Stimulated activated CD4-positive, alpha-beta T cell treated with anti-CD3 and anti-CD28 coated beads, Interleukin-2, amount 100 ng/mL, for 4 hours (primary cell): ENCODE measurements around the gene MKLN1.

Experiments
- DNase-seq: peaks from one replicate; pipeline ENCODE4 v3.0.0-alpha.2; 2020; ENCODE audit warnings: low read depth

The MKLN1 gene

GRCh38 chr7:131522325-131522930 is 194.8 kb downstream of the MKLN1 start:
- no peak for DNase-seq

GRCh38 chr7:131524115-131524514 is 196.4 kb downstream of the MKLN1 start:
- DNase-seq, result no peak

GRCh38 chr7:131524703-131525102 is 197.0 kb downstream of the MKLN1 start:
- DNase-seq, result no peak

- DNase-seq, result no peak
Measured at GRCh38 chr7:131525820-131526219, 198.1 kb downstream of the MKLN1 start.

GRCh38 chr7:131527456-131527855 is 199.8 kb downstream of the MKLN1 start:
- no peak for DNase-seq

- no peak for DNase-seq
Measured at GRCh38 chr7:131529179-131529578, 201.5 kb downstream of the MKLN1 start.

- DNase-seq, result no peak
Measured at GRCh38 chr7:131529617-131530016, 201.9 kb downstream of the MKLN1 start.

- no peak for DNase-seq
Measured at GRCh38 chr7:131530137-131530536, 202.5 kb downstream of the MKLN1 start.

- no peak for DNase-seq
Measured at GRCh38 chr7:131532570-131533091, 205.0 kb downstream of the MKLN1 start.

GRCh38 chr7:131533151-131533559 is 205.5 kb downstream of the MKLN1 start:
- DNase-seq, result no peak

GRCh38 chr7:131533566-131534561 is 206.2 kb downstream of the MKLN1 start:
- no peak for DNase-seq

GRCh38 chr7:131536361-131536849 is 208.7 kb downstream of the MKLN1 start:
- DNase-seq, result no peak

GRCh38 chr7:131537571-131537978 is 209.9 kb downstream of the MKLN1 start:
- no peak for DNase-seq

- no peak for DNase-seq
Measured at GRCh38 chr7:131538071-131538812, 210.6 kb downstream of the MKLN1 start.

- DNase-seq, result no peak
Measured at GRCh38 chr7:131538813-131539179, 211.1 kb downstream of the MKLN1 start.

- no peak for DNase-seq
Measured at GRCh38 chr7:131540491-131541162, 213.0 kb downstream of the MKLN1 start.

- no peak for DNase-seq
Measured at GRCh38 chr7:131543298-131543697, 215.6 kb downstream of the MKLN1 start.

- no peak for DNase-seq
Measured at GRCh38 chr7:131544021-131544420, 216.3 kb downstream of the MKLN1 start.

GRCh38 chr7:131544449-131545301 is 217.0 kb downstream of the MKLN1 start:
- DNase-seq, result no peak

GRCh38 chr7:131546126-131546525 is 218.4 kb downstream of the MKLN1 start:
- no peak for DNase-seq
